GM10248 (cell line): ENCODE measurements around the gene GRK7.

ENCODE experiments used
- CTCF ChIA-PET: fragments of 300-600 bp; sonication (Branson Sonifier 250); formaldehyde crosslinking; extraction: SDS; loops from one replicate; lab custom pipeline; 2021; ENCODE audit warnings: antibody characterized with exemption; lab: Yijun Ruan, JAX
- POLR2A ChIA-PET: fragments of 350-650 bp; sonication (Branson Sonifier 250); formaldehyde crosslinking; extraction: SDS; loops from one replicate; lab custom pipeline; 2020; ENCODE audit warnings: antibody characterized with exemption; lab: Yijun Ruan, JAX
- DNase-seq: peaks from one replicate; pipeline ENCODE4 v3.0.0; 2012; ENCODE audit errors: extremely low spot score
- CTCF ChIP-seq: IDR thresholded peaks from 2 replicates; pipeline ENCODE4 v1.5.1; 2012; ENCODE audit warnings: mild to moderate bottlenecking, low read depth; ENCODE audit errors: extremely low read depth, missing control alignments, control extremely low read depth

GRK7 gene

GRCh38 chr3:141725036-141725435 lies 38.2 kb upstream of the GRK7 start:
- ChIA-PET POLR2A (no interaction called here), CTCF (interaction anchor here (1.7 kb wide), 1 partner anchor 9 kb away, joined by 3 read pairs; no protein-coding TSS in a partner anchor)
- TF ChIP-seq CTCF: no peak
- no peak for DNase-seq

GRCh38 chr3:141726483-141726882 lies 36.7 kb upstream of the GRK7 start:
- TF ChIP-seq CTCF: no peak
- ChIA-PET CTCF (interaction anchor here (1.4 kb wide), 1 partner anchor 12 kb away, joined by 4 read pairs; no protein-coding TSS in a partner anchor), POLR2A (no interaction called here)
- no peak for DNase-seq

- ChIA-PET POLR2A (interaction anchor here (0.6 kb wide), 1 partner anchor 12 kb away, joined by 4 read pairs; no protein-coding TSS in a partner anchor), CTCF (interaction anchor here (0.8 to 1.1 kb wide), 3 partner anchors 8 to 15 kb away, joined by 3 to 4 read pairs (median 3); partner anchors contain the start of gene RNF7)
- no peak for TF ChIP-seq CTCF
- no peak for DNase-seq
Observed at GRCh38 chr3:141728355-141728892, 34.8 kb upstream of the GRK7 start.

- no peak for TF ChIP-seq CTCF
- ChIA-PET POLR2A (no interaction called here), CTCF (interaction anchor here (0.8 to 1.0 kb wide), 2 partner anchors 8 to 10 kb away, joined by 3 to 4 read pairs; partner anchors contain the start of gene RNF7)
- DNase-seq: no peak
Observed at GRCh38 chr3:141729240-141729639, 34.0 kb upstream of the GRK7 start.

GRCh38 chr3:141735176-141735575 lies 28.0 kb upstream of the GRK7 start:
- no peak for DNase-seq
- TF ChIP-seq CTCF: no peak
- POLR2A ChIA-PET: no interaction called here
- CTCF ChIA-PET: interaction anchor here (0.8 kb wide), 1 partner anchor 140 kb away, joined by 3 read pairs; no protein-coding TSS in a partner anchor

- CTCF ChIA-PET: interaction anchor here (0.8 kb wide), 1 partner anchor 140 kb away, joined by 3 read pairs; no protein-coding TSS in a partner anchor
- POLR2A ChIA-PET: no interaction called here
- no peak for TF ChIP-seq CTCF
- DNase-seq: no peak
Observed at GRCh38 chr3:141735770-141736465, 27.3 kb upstream of the GRK7 start.
